ENCODE data around the gene SNRPD3.

The SNRPD3 gene

DNA sequence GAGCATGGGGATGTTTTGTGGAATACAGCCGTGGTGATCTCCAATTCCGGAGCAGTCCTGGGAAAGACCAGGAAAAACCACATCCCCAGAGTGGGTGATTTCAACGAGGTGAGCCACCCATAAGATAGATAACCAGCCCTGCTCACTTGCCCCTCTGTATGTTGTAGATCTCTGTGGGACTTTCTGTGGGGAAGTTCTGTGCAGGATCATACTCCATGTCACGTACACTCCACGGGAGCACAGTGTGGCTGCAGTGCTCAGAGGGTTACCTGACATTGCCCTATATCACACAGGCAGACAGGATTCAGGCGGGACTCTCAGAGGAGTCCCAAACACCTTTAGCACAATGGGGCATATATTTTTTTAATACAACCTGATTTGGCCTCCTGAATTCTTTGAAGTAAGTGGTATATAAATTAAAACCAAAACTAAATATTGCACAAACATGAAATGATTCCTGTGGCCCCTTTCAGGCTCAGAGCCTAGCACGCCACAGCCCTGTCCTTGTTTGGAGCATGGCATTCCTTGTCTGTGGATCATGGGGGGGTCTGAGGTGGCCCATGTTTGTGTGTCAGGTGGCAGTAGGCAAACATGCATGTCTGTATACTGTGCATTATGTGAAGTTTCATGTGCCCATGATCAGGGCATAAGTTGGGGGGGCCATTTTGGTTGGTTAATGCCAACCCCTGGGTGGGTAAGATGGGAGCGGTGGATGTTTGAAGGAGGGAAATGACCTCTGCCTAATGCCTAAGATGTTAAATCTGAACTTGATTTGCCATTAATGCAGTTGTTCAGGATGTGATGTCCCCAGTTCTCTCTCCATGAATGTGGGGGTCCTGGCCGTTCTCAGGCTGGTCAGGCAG, 42.2 kb upstream of the SNRPD3 start:
- H3K4me3 ChIP-seq (ENCODE audit: low read depth, low read length) = no peak overlapping the region
- no peaks in the 10 kb centered on the region for H3K27me3 ChIP-seq (ENCODE audit: insufficient read depth, low read depth, severe bottlenecking)
- no peak for TF ChIP-seq CTCF (IDR thresholded peaks at IDR 0.05; ENCODE audit: low read depth, low read length)
- no peaks in the 10 kb centered on the region for H3K36me3 ChIP-seq
- H3K27ac ChIP-seq = no peak overlapping the region
- H3K9me3 ChIP-seq (ENCODE audit: severe bottlenecking) = no peaks in the 10 kb centered on the region
- DNase-seq = no peak

DNA sequence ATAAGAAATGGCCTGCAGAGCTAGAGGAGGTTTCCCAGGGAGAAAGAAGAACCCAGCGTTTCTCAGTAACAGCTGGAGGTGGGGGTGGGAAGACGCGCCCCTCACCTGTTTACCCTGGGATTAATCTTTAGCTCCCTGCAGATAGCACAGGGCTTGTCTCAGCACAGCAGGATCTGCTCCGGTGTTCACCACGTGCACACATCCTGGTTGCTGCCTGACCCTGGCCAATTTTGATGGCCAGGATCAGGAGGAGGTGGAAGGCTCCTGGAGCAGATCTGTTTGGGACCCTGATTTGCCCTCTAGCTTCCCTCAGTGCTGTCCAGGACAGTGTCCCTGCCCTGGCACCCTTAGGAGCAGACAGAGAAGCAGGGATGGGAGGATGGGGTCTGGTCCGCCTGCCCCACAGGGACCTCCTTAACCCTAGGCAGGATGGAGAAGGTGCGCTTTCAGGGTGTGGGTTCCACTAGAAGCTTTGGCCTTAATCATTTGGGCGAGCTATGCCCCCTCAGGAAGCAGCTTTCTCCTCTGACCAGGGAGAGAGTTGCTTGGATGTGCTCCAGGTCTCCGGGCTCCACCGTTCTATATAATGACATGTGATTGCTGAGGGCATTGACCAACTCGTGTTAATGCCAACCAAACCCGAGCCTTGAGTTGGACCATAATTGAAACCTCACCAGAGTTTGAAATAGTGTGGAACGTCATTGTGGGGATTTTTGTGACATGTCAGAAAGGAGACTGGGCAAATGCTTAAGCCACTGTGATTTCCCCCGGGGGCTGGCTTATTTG, 41.4 kb upstream of the SNRPD3 start:
- Histone ChIP-seq H3K27ac (peak overlapping the region; percentile 14; the same call in 1 of the 2 replicates), H3K4me3 (ENCODE audit: low read depth, low read length) (no peak overlapping the region), H3K9me3 (ENCODE audit: severe bottlenecking) (no peaks in the 10 kb centered on the region), H3K36me3 (no peaks in the 10 kb centered on the region), H3K27me3 (ENCODE audit: insufficient read depth, low read depth, severe bottlenecking) (no peaks in the 10 kb centered on the region)
- TF ChIP-seq CTCF (IDR thresholded peaks at IDR 0.05; ENCODE audit: low read depth, low read length) = no peak
- peak; percentile 65 for DNase-seq

DNA sequence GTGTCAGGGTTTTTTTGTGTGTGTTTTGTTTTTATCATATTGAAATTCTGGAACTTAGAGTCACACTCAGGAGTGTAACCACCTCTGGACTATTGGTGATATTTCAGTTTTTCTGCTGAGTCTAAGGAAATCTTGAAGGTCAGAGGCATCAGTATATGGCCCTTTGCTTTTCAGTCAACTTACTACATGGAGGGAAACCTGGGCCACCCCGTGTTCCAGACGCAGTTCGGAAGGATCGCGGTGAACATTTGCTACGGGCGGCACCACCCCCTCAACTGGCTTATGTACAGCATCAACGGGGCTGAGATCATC, 40.8 kb upstream of the SNRPD3 start:
- Histone ChIP-seq H3K36me3 (no peaks in the 10 kb centered on the region), H3K27ac (no peak overlapping the region; the same call in 1 of the 2 replicates), H3K4me3 (ENCODE audit: low read depth, low read length) (no peak overlapping the region), H3K27me3 (ENCODE audit: insufficient read depth, low read depth, severe bottlenecking) (no peaks in the 10 kb centered on the region), H3K9me3 (ENCODE audit: severe bottlenecking) (no peaks in the 10 kb centered on the region)
- no peak for DNase-seq
- TF ChIP-seq CTCF (IDR thresholded peaks at IDR 0.05; ENCODE audit: low read depth, low read length) = no peak

DNA sequence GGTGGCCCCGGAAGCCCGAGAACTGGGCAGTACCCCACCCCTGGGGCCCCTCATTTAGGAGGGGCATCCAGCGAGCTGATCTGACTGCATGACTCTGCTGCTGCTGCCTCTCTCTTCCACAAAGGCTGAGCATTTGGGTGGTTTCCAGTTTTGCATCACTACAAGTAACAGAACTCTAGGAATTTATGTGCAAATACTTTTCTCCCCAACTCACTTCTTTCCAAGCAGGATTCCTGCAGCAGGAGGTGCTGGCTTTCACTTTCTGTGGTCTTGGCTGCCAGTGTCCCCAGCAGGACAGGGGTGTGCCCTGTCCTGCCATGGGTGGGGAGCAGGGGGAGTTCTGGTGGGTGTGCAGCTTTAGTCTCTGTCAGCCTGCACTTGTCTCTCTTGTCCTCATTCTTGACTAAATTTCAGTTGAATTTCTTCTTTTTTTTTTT, 39.5 kb upstream of the SNRPD3 start:
- Histone ChIP-seq H3K27ac (no peak overlapping the region), H3K9me3 (ENCODE audit: severe bottlenecking) (no peaks in the 10 kb centered on the region), H3K4me3 (ENCODE audit: low read depth, low read length) (no peak overlapping the region), H3K27me3 (ENCODE audit: insufficient read depth, low read depth, severe bottlenecking) (no peaks in the 10 kb centered on the region), H3K36me3 (no peaks in the 10 kb centered on the region)
- no peak for DNase-seq
- no peak for TF ChIP-seq CTCF (IDR thresholded peaks at IDR 0.05; ENCODE audit: low read depth, low read length)

- Histone ChIP-seq H3K36me3 (no peaks in the 10 kb centered on the region), H3K27ac (no peak overlapping the region), H3K9me3 (ENCODE audit: severe bottlenecking) (no peaks in the 10 kb centered on the region), H3K4me3 (ENCODE audit: low read depth, low read length) (no peak overlapping the region), H3K27me3 (ENCODE audit: insufficient read depth, low read depth, severe bottlenecking) (no peaks in the 10 kb centered on the region)
- no peak for DNase-seq
- TF ChIP-seq CTCF (IDR thresholded peaks at IDR 0.05; ENCODE audit: low read depth, low read length) = no peak
Measured at GRCh38 chr22:24517446-24517845, 38.4 kb upstream of the SNRPD3 start.
